Memory B cell (primary cell): Measurements from ENCODE around the gene PEX10.

Experiments
- ATAC-seq: fragments of 150-1000 bp; cut with Tn5 transposase; 2 replicates; pipeline ENCODE4 v1.10.0; 2021; ENCODE audit warnings: low read depth, mild to moderate bottlenecking, moderate library complexity
- DNase-seq, 2 donors: peaks; one replicate each; pipeline ENCODE4 v3.0.0; 2022; ENCODE audit warnings: low spot score in 2 of 2
- H3K27ac Mint-ChIP-seq: one replicate; pipeline ENCODE4 v1.8.0; 2022; ENCODE audit warnings: mild to moderate bottlenecking, moderate library complexity, mixed read lengths
- H3K27me3 Mint-ChIP-seq: one replicate; pipeline ENCODE4 v1.8.0; 2022; ENCODE audit warnings: mixed read lengths
- H3K36me3 Mint-ChIP-seq: one replicate; pipeline ENCODE4 v1.8.0; 2022; ENCODE audit warnings: mild to moderate bottlenecking, mixed read lengths
- H3K4me1 Mint-ChIP-seq: one replicate; pipeline ENCODE4 v1.8.0; 2022; ENCODE audit warnings: mixed read lengths
- H3K4me3 Mint-ChIP-seq: one replicate; pipeline ENCODE4 v1.8.0; 2022; ENCODE audit warnings: mild to moderate bottlenecking, moderate library complexity, mixed read lengths
- H3K9me3 Mint-ChIP-seq: one replicate; pipeline ENCODE4 v1.8.0; 2022; ENCODE audit warnings: mixed read lengths

The PEX10 gene

GRCh38 chr1:2388004-2388913 lies 24.1 kb downstream of the PEX10 start:
- ATAC-seq, result peak; percentile 13
- no peaks in the 10 kb centered on the region for H3K27me3 Mint-ChIP-seq
- peak overlapping the region; percentile 81 for H3K4me3 Mint-ChIP-seq
- peak overlapping the region; percentile 93 for H3K27ac Mint-ChIP-seq
- peak in 1 of 2 donors; percentile 31 for DNase-seq
- H3K4me1 Mint-ChIP-seq, result peaks cover 25% of the 10 kb centered on the region
- peaks cover 2% of the 10 kb centered on the region for H3K36me3 Mint-ChIP-seq
- no peaks in the 10 kb centered on the region for H3K9me3 Mint-ChIP-seq

DNA sequence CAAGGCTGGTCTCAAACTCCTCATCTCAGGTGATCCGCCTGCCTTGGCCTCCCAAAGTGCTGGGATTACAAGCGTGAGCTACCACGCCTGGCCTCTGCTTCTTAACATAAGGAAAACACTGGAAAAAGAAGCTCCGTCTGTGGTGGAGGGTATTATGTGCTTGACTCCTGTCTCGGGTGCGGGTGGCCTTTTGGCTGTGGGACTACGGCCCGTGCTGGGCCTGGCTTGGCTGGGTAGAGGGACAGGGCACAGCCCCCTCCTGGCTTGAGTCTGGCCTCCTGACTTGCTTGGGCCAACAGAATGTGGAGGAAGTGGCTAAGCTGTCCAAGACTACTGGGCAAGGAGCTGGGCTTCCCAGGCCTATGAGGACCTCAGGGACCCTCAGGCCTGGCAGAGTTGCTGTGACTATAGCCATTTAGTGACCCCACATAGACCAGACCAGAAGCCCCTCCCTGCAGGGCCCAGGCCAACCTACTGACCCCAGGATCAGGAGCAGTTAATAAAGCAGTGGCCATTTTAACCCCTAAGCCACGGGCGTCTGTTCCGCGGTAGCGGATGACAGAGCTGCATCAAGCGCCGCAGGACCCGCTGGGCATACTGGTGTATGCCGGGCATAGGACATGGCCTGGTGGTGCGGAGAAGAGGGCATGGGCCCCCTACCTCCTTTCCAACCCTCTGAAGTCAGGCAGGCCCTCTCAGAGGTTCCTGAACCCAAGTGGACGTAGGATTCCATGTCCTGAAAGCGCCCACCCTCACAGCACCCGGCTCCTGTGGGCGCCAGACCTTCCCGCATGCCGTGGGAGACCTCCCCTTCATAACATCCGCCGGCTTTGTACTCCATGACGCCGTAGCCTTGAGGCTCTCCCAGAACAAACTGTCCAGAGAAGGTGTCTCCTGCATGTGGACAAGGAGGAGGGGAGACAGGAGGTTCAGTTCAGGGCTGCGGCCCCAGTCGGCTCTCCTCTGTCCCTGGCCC lies 25.4 kb downstream of the PEX10 start:
- ATAC-seq, result no peak

DNA sequence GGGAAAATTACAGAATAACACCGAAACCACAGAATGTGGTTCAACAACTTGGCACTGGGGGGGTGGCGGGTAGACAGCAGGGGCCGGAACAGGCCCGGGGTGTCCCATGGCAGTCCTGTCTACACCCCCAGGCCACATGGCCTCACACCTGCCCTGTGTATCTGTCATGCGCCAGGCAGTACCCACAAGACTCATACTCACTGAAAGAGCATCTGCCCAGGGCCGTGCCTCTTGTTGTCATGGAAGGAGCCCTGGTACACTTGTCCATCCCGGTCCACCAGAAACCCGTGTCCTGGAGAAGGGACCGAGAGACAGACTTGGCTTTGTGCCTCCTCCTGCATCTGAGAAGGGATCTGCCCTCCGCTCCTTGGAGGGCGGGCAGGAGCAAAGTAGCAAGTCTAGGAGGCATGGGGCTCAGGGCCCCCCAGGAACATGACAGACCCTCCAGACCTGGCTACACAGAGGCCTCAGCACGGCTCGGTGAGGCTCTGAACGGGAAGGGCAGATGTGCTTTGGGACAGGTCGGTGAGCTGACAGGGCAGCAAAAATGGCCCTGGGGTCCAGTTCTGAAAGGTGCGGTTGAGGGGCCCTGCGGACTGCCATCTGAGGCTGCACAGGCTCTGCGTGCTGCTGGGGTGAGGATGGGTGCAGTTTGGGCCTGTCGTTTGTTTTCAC lies 26.6 kb downstream of the PEX10 start:
- no peak overlapping the region for H3K27ac Mint-ChIP-seq
- no peaks in the 10 kb centered on the region for H3K27me3 Mint-ChIP-seq
- no peak overlapping the region for H3K4me3 Mint-ChIP-seq
- no peaks in the 10 kb centered on the region for H3K36me3 Mint-ChIP-seq
- peaks cover 17% of the 10 kb centered on the region for H3K4me1 Mint-ChIP-seq
- ATAC-seq, result no peak
- no peak for DNase-seq
- H3K9me3 Mint-ChIP-seq, result no peaks in the 10 kb centered on the region

More for the DNA sequence above, 25.4 kb downstream of the PEX10 start:
- Mint-ChIP-seq H3K9me3 (no peaks in the 10 kb centered on the region), H3K27ac (no peak overlapping the region), H3K4me1 (peaks cover 14% of the 10 kb centered on the region), H3K36me3 (no peaks in the 10 kb centered on the region), H3K4me3 (no peak overlapping the region), H3K27me3 (no peaks in the 10 kb centered on the region)
- DNase-seq, result no peak

- H3K4me1 Mint-ChIP-seq, result peaks cover 13% of the 10 kb centered on the region
- ATAC-seq, result no peak
Observed at GRCh38 chr1:2384941-2385481, 27.4 kb downstream of the PEX10 start.

GRCh38 chr1:2384130-2384860 lies 28.1 kb downstream of the PEX10 start:
- peaks cover 16% of the 10 kb centered on the region for H3K4me1 Mint-ChIP-seq
- H3K27me3 Mint-ChIP-seq, result no peaks in the 10 kb centered on the region
- no peaks in the 10 kb centered on the region for H3K36me3 Mint-ChIP-seq
- no peak overlapping the region for H3K27ac Mint-ChIP-seq
- no peak for DNase-seq
- no peak overlapping the region for H3K4me3 Mint-ChIP-seq
- ATAC-seq, result no peak
- peaks cover 2% of the 10 kb centered on the region for H3K9me3 Mint-ChIP-seq

More at GRCh38 chr1:2384941-2385481, 27.4 kb downstream of the PEX10 start:
- Mint-ChIP-seq H3K4me3 (no peak overlapping the region), H3K27ac (no peak overlapping the region), H3K9me3 (no peaks in the 10 kb centered on the region), H3K36me3 (no peaks in the 10 kb centered on the region), H3K27me3 (no peaks in the 10 kb centered on the region)
- no peak for DNase-seq

- no peak for DNase-seq
- no peaks in the 10 kb centered on the region for H3K27me3 Mint-ChIP-seq
- peaks cover 7% of the 10 kb centered on the region for H3K9me3 Mint-ChIP-seq
- no peak for ATAC-seq
- no peak overlapping the region for H3K4me3 Mint-ChIP-seq
- H3K36me3 Mint-ChIP-seq, result no peaks in the 10 kb centered on the region
- H3K4me1 Mint-ChIP-seq, result peaks cover 20% of the 10 kb centered on the region
- H3K27ac Mint-ChIP-seq, result no peak overlapping the region
Observed at GRCh38 chr1:2383576-2383975, 28.8 kb downstream of the PEX10 start.

- Mint-ChIP-seq H3K27ac (no peak overlapping the region), H3K36me3 (no peaks in the 10 kb centered on the region), H3K4me1 (peaks cover 18% of the 10 kb centered on the region), H3K9me3 (peaks cover 7% of the 10 kb centered on the region), H3K4me3 (no peak overlapping the region), H3K27me3 (no peaks in the 10 kb centered on the region)
- ATAC-seq (no peak), DNase-seq (no peak)
Observed at GRCh38 chr1:2382621-2383361, 29.6 kb downstream of the PEX10 start.

- ATAC-seq, result peak; percentile 89
Observed at GRCh38 chr1:2381741-2382620, 30.4 kb downstream of the PEX10 start.

GRCh38 chr1:2380816-2381591 lies 31.4 kb downstream of the PEX10 start:
- Mint-ChIP-seq H3K36me3 (no peaks in the 10 kb centered on the region), H3K4me1 (peaks cover 18% of the 10 kb centered on the region), H3K27ac (no peak overlapping the region), H3K9me3 (peaks cover 7% of the 10 kb centered on the region), H3K4me3 (no peak overlapping the region), H3K27me3 (no peaks in the 10 kb centered on the region)
- no peak for DNase-seq
- no peak for ATAC-seq

More at GRCh38 chr1:2381741-2382620, 30.4 kb downstream of the PEX10 start:
- H3K36me3 Mint-ChIP-seq, result no peaks in the 10 kb centered on the region
- H3K27ac Mint-ChIP-seq, result no peak overlapping the region
- no peaks in the 10 kb centered on the region for H3K27me3 Mint-ChIP-seq
- peak; percentile 76 to 81 for DNase-seq
- no peak overlapping the region for H3K4me3 Mint-ChIP-seq
- H3K9me3 Mint-ChIP-seq, result peaks cover 7% of the 10 kb centered on the region
- peaks cover 18% of the 10 kb centered on the region for H3K4me1 Mint-ChIP-seq

- Mint-ChIP-seq H3K27ac (no peak overlapping the region), H3K4me3 (peak overlapping the region; percentile 69), H3K4me1 (peaks cover 16% of the 10 kb centered on the region), H3K9me3 (peaks cover 7% of the 10 kb centered on the region), H3K27me3 (no peaks in the 10 kb centered on the region), H3K36me3 (no peaks in the 10 kb centered on the region)
- ATAC-seq (no peak), DNase-seq (no peak)
Observed at GRCh38 chr1:2379733-2380404, 32.5 kb downstream of the PEX10 start.
